Anterior cingulate cortex (tissue), 58 donors: Measurements from ENCODE around the gene ARHGAP31.
A peak's percentile ranks its signal among the peaks of the same experiment; 100 is the strongest.
"Not testable (repeated sequence)": the region's sequence is repeated elsewhere in the genome, so short reads cannot be mapped to it uniquely, and the experiment has no call there.

ENCODE experiments used
- DNase-seq, 58 donors: peaks; one replicate each; lab custom pipeline; 2025; lab: John Stamatoyannopoulos, UW

ARHGAP31 gene

GRCh38 chr3:119294696-119295671 is 801 bp downstream of the ARHGAP31 start:
- peak in 16 of 58 donors; percentile 21 to 68 (median 42) for DNase-seq

DNA sequence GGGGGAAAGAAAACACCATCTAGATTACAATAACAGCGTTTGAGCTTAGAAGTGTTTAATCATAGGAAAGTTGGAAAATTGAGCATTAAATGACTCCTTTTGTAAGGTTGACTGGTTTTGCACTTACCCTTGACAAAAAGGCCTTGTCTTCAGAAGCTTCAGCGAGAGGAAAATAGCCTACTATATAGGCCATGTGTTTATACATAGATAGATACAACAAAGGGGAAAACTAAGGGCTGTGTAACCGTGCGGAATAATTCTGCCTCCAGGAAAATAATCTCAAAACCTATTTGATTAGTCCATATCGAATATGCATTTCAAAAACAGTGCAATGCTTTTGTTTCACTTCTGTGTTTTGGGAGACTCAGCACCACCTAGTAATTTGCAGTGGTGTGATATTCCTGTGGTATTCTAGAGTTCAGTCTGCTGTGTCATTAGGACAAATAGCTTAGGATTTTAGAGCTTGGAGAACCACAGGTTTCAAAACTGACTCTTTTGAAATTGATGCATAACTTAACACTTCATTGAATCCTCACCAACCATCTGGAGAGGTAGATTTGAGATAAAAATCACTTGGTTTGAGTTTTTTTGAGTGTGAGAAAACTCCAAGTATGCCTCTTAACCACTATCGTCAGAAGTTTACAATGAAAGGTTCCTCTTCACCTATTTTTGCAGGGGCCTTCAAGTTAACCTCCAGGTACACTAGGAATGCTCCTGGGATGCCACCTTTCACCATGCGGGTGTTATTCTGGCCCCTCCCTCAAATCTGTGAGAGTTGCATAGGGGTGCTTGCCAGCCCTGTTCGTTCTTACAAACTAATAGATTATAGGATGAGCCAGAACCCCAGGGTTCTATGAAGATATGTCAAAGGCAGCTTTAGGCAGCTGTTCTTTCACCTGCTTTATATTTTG is 1.9 kb downstream of the ARHGAP31 start:
- no peak for DNase-seq

- DNase-seq, result no peak
Observed at GRCh38 chr3:119296727-119297122, 2.5 kb downstream of the ARHGAP31 start.

DNA sequence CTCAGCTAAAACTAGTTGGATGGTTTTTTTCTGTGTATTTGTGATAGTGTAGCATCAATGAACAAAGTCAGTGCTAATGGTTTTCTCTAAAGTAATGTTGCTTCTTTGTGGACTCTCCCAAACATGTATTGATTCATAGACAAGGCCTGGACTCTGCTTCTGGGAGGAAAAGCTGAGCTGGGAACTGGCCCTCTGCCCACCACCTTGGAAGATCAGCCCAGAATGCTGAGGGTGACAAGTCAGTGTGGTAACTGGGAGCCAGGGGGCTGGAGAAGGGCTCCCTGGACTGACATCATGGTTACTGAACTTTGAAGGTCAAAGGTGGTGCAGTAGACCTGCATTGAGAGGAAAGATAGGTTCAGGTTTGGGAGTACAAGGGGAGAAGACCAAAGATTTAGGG is 3.0 kb downstream of the ARHGAP31 start:
- DNase-seq, result peak in 5 of 58 donors; percentile 4 to 20 (median 4)

DNA sequence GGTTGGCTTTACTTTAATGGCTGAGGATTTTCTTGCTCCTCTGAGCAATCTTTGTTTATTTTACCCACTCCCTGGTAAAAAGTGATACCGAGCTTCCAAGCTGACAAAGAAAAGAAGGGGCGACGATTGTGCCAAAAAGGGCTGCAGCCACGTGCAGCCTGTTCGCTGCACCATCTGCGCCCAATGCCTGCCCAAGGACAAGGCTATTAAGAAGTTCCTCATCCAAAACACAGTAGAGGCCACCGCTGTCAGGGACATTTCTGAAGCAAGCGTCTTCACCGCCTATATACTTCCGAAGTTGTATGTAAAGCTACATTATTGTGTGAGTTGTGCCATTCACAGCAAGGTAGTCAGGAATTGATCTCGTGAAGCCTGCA is 4.4 kb downstream of the ARHGAP31 start:
- DNase-seq, result no peak

DNA sequence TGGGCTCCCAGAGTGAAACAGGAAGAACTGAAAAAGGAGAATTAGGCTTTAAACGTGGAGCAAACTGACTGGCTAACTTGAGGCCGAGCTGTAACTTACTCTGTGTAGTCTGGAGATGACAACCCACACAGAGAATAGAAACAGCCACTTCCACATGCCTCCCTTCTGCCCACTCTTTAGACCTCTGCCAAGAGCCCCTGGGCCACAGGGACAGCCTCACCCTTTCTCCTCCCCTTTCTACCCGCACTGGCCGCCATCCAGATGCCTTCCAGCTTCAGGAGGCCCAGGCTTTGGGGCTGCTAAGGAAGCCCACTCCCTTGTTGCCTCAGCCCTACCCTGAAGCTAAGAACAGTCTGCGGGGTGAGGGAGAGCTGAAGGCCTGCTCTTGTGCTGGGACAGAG is 6.8 kb downstream of the ARHGAP31 start:
- peak in 13 of 58 donors; percentile 9 to 43 (median 23) for DNase-seq

DNA sequence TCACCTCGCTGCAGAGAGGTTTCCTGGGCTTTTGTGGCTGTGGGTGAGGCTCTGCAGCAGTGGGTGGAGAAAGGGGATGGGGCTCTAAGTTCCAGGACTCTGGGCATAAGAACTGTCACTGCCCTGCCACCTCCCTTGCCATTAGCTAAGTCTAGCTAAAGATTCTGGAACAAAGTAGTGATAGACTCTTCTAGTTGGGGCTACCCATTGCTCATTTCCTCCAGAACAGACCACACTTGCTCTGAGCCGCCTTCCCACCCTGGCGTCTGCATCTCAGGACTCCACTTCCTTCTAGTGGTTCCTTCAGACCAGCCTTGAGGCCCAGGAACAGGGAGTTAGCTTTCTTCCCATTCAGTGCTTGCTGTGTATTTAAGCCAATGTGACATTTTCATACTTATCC is 7.5 kb downstream of the ARHGAP31 start:
- DNase-seq, result peak in 1 of 58 donors; percentile 11

DNA sequence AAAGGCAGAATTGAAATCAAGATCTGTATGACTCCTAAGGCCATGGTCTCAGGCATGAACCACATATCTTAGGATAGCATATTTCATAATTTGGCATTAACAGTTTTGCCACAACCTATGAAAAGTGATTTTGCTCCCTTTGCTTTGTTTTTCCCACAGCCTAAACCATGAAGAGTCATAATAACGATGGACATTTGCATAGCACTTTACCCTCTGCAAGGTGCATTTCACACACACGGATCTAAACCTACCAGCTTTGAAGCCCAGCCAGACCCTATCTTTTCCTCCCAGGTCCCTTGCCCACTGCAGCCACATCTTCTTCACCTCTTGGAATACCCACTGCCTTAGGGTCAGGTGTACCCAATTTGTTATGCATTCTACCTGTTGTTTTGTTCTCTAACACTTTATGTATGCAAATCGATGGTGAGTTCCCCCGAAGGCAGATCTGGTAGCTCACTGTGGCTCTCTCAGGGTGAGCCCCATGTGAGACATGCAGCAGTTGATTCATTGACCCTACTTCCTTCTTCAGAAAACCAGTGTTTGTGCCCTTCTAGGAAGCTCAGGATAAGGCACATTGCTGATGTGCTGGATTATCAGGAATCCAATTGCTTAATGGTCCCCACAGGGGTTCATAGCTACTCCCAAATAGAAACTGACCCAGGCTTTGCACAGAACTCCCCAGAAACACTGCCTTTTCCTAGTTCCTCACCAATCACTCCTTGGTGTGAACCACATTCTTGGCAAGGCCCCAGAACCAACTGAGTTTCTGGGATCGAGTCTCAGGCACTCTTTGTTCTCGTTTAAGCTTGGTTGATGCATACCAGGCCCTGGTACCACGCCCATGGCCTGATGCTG is 8.7 kb downstream of the ARHGAP31 start:
- no peak for DNase-seq

DNA sequence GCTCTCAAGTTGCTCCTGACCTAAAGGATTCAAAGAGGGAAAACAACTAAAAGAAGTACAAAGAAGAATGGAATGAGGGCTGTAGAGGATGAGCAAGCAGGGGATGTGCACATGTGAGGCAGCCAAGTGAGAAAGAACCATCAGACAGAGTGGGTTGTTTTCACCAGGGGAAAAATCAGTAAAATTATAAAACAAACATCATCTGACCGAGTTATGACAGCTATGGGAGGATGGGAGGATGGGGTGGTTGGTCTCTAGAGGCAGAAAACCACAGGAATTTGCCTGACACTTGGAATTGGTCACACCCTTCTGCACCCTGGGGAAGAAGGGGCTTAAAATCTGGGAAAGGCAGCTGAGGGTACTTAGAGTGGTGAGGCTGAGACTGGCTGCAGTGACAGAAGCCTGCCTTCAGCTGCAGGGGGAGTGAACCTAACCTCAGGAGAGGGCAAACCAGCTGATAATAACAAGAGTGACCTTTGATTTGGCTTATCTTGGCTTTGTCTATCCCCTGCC is 10.1 kb downstream of the ARHGAP31 start:
- no peak for DNase-seq

GRCh38 chr3:119305286-119305685 is 11.1 kb downstream of the ARHGAP31 start:
- DNase-seq, result no peak

- DNase-seq, result not testable (repeated sequence)
Observed at GRCh38 chr3:119306378-119306777, 12.2 kb downstream of the ARHGAP31 start.

- no peak for DNase-seq
Observed at GRCh38 chr3:119308355-119308754, 14.2 kb downstream of the ARHGAP31 start.

- DNase-seq, result no peak
Observed at GRCh38 chr3:119309591-119309990, 15.4 kb downstream of the ARHGAP31 start.

GRCh38 chr3:119310071-119310470 is 15.9 kb downstream of the ARHGAP31 start:
- DNase-seq, result peak in 4 of 58 donors; percentile 6 to 48 (median 21)

- no peak for DNase-seq
Observed at GRCh38 chr3:119311081-119311925, 17.1 kb downstream of the ARHGAP31 start.

DNA sequence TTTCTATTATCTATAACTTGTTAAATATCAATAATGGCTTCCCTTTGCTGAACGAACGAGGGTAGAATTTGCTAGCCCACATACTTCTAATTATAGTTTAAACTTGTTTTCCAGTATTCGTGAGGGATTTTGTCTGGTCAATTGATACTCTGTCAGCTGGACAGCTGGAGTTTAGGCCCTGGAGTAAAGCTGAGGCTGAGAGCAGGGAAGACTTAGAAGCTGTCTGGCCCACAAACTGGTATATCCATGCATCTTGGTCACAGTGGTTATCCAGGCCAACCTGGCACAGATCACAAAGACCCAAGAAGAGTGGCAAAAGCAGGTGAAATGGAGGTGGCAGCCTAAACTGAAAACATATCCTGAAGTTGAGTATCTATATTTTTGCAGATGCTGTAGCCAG is 19.3 kb downstream of the ARHGAP31 start:
- no peak for DNase-seq

DNA sequence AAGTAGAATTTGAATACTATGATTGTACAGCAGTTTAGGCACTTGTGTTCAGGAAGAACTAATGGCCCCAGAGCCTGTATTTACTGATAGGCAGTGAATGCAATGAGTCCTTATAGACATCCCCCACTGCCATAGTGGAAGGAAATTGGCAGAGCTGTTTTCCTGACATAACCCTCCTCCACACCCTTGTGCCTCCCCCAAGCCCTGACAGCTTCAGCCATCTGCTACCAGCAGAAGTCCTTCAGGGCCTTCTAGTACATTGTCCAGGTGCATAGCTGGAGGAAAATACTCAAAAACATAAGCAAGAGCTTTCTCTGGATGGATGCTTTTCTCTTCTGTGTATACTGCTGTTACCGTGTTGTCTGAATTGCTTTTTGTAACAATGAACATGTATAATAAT is 20.6 kb downstream of the ARHGAP31 start:
- no peak for DNase-seq

DNA sequence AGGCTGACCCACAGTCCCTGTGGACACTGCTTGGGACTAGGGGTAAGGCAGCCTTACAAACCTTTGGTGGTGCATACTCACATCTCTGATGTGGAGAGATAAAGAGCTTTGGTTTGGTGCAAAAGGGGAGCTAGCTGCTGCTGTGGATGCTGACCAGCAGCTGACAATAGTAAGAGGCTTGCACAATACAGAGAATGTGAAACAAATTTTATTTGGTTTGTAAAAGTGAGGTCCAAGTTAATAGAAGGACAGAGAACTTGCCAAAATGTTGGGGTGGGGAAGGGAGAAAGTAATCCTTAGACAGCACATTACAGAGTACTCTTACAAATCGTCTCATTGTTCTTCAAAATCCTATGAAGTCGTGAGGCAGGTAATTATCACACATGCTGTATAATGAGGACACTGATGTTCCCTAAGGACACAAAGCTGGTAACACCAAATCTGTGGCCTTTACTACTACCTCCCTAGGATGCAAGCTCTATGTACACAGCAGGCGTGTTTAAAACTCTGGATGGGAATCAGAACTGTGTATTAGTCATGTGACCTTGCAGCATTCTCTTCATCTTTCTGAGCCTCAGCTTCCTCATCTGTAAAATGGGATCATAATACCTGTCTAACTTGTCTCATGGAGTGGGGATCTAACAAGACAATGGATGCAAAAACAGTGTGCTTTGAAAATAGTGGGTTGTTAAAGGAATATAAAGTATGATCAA is 21.6 kb downstream of the ARHGAP31 start:
- DNase-seq, result no peak
